SK-MEL-5 (cell line): Measurements from ENCODE around the gene MPC1L. TPM values are rescaled to one million over a fixed set of nuclear protein-coding genes. Genes with fewer than 3 reads are reported as not detected.

Experiments used
- DNase-seq: peaks from one replicate; pipeline ENCODE4 v3.0.0-alpha.2; 2016; ENCODE audit warnings: low read depth, low spot score
- in situ Hi-C: cut with HindIII; loops from 2 replicates; pipeline ENCODE4 v1.10.0; 2016; ENCODE audit warnings: low sequenced_read_pairs, high pct_unique_total_duplicates, low pct_unique_long_range_greater_than_20kb
- total RNA-seq: library from RNA; depleted of rRNA; stranded (reverse); fragments of >200 nt; shearing (Covaris generic); gene quantifications from 2 replicates; pipeline ENCODE4 v1.2.3, GENCODE V29; 2014

The MPC1L gene
- total RNA-seq, 1 experiment from 2014 or later: not detected

- in situ Hi-C loops: no loop called here
These were observed 5.7 kb upstream of the MPC1L start for GRCh38 chrX:40617566-40617965.

DNA sequence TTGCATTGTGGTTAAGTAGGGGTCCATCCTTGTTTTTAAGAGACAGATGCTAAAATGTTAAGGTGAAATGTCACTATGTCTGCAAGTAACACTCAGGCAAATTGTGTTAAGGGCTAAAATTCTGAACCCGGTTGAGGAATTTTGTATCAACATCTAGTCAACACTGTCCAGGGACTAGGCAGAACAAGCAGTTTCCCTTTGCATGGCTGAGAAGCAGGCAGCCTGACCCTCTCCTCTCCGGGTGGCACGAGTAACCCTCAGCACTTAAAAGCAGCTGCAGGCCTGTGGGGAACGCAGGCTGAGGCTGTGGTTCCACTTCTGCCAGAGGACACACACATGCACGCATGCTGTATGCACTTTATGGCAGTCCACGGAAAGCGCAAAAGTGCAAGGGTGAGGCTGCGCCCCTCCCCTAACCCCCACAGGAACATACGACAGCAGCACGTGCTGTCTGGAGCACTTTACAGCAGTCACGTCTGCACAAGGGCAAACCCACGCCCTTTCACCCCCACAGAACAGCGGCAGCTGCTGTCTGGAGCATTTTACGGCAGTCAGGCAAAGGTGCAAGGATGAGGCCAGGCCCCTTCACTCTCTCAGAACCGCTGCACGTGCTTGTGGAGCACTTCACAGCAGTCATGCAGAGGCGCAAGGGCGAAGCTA lies 619 bp upstream of the MPC1L start:
- in situ Hi-C loops: no loop called here
- no peak for DNase-seq

More at GRCh38 chrX:40617566-40617965, 5.7 kb upstream of the MPC1L start:
- DNase-seq: no peak

- no peak for DNase-seq
- in situ Hi-C loops: no loop called here
These were observed 437 bp downstream of the MPC1L start for GRCh38 chrX:40623665-40624064.

DNA sequence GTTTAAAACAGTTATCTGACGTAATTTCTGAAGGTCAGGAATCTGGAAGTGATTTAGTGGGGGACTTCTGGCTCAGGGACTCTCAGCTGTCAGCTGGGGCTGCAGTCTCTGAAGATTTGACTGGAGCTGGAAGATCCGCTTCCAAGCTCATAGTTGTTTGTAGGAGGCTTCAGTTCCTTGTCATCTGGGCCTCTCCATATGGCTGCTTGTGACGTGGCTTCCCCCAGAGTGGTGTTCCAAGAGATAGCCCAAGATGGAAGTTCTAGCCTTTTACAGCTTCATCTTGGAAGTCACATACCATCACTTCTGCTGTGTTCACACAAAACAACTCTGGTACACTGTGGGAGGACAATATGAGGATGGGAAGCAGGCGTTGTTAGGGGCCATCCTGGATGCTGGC lies 2.1 kb downstream of the MPC1L start:
- in situ Hi-C loops: no loop called here
- no peak for DNase-seq

GRCh38 chrX:40628506-40628905 lies 5.3 kb downstream of the MPC1L start:
- no peak for DNase-seq
- in situ Hi-C loops: no loop called here

GRCh38 chrX:40632199-40632598 lies 9.0 kb downstream of the MPC1L start:
- no peak for DNase-seq
- in situ Hi-C loops: no loop called here

DNA sequence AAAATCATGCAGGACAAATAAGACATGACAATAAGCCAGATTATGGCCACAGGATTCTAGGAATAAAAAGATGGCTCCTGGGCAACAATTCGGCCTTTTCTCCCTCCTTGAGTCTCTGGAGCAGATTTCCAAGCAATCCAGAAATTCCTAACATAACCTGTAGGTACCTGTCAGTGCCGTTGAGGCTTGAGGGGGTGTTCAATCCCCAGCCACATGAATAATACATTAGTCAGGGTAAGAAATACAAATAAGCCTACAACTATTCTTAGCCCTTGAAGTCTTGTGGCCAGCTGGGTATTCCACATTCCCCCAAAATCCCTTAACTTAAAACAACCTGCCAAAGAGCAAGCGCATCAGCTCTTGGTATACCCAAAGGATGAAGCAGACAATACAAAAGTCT lies 14.5 kb downstream of the MPC1L start:
- DNase-seq: no peak
- in situ Hi-C loops: no loop called here

- in situ Hi-C loops: no loop called here
- DNase-seq: peak; percentile 10
These were observed 20.9 kb downstream of the MPC1L start for GRCh38 chrX:40644176-40644575.

GRCh38 chrX:40644821-40645358 lies 21.7 kb downstream of the MPC1L start:
- peak; percentile 51 for DNase-seq
- in situ Hi-C loops: no loop called here

DNA sequence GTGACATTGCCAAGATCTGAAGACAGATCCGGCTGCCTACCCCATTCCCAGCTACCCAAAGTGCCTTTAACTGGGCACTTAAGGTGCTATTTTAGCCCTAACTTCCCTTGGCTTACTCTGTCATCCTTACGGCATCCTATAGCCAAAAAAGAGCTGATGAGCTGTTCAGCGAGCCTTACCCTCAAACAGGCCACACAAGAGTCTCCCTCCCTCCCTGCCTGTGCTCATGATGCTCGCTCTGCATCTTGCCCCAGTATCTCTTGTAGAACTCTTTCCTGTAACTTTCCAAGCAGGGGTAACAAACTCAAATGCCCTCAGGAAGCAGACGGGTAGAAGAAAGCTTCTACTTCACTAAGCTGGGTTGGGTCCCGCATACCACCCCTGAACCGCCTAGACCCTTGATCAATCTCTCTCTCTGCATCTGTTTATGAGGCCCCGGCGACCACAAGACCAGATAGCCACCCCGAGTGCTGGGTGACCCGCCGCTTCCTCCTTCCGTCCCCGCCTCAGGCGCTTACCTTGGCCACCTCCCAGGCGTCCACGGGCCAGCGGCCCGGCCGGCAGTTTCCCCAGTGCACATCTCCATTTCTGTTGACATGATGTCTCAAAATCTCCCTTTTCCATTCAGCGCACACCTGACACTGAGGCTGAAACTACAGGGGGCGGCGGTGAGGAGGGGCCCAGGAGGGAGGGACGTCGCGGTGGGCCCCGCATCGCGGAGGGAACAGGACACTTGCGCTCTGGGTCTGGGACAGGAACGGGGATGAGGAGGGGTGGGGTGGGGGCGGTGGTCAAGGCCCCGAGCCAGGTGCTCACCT lies 23.5 kb downstream of the MPC1L start:
- in situ Hi-C loops: no loop called here
- no peak for DNase-seq

DNA sequence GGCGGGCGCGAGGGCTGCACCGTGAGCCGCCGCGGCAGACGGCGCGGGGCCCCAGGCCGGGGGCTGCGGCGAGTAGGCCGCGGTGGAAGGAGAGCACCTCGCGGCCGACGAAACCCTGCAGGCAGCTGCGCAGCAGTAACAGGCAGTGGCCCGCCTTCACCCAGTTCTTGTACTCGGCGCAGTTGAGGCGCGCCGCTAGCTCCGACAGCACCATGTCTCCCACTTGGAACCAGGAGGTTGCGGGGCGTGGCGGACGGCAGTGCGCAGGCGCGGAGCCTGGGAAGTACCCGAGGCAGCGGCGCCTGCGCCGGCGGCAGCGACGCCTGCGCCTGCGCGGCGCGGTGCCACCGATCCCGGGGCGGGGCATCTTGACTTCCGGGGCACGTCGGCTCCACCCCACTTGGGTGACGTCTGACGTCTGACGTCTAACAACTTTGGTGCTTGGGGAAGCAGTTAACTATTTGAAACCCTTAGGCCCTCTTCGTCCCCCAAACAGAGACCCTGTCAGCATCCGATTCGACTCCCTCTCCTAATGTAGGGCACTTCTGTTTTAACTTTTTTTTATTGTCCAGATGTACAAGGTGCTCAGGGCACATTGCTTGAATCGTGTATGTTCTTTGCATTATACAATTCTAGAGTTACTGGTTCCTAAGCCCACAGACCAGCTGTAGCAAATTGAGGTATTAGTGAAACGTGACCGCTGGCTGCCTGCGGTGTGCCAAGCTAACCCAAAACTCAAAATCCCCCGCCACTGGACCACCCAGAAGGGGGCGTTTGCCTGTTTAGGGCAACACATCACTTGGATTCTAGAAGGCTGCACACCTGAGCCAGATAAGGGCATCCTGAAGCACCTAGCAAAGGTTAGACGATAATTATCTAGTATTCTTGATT lies 24.3 kb downstream of the MPC1L start, which contains the start of gene CXorf38:
Gene CXorf38, minus strand, starts transcription at position 255 of the 891 bp plus-strand sequence. Its CDS starts 41 bp downstream, at position 214.
- in situ Hi-C loops: no loop called here
- peak; percentile 87 for DNase-seq

DNA sequence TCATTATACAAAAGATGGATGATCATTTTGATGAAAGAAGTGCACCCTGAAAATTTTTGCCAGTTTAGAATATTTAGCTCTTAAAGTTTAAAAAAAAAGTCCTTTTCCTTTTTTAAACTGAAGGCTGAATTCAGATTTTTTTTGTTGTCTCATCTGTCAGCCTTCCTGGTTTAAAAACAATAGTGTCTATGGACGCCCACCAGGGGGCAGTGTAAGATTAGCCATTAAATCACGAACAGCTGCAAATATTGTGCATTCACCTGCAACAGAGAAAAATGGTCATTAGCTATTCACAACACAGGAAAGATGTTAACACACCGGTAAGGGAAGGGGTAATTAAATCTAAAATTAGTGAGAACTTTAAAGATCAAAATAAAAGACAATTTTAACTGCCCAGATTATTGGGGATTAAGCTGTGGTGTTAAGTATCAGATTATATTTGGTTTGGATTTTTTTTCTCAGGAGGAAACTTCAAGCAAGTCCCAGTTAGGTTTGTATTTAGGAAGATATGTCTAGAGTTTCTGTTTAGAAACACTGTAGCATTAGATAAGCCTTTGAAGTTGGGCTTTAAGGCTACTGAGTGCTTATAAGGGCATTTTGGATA lies 28.5 kb downstream of the MPC1L start:
- in situ Hi-C loops: no loop called here

DNA sequence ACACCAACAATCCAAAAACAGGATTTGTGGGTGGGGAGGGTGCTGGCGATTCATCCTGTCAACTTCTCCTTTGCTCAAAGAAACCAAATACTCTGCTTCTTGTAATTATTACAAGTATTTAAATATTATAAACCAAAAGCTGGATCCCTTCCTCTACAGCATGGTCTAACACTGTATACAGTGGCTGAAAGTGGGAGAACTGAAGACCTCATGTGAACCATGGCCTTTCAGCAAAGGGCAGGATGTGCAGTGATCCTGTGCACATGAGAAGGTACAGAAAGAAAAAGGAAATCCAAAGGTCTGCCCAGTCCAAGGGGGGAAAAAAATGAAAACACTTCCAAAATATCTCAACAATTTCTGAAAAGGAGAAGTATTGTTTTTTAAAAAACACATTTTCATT lies 29.4 kb downstream of the MPC1L start:
- DNase-seq: no peak
- in situ Hi-C loops: no loop called here

More for the DNA sequence above, 28.5 kb downstream of the MPC1L start:
- DNase-seq: peak; percentile 71

GRCh38 chrX:40653535-40653934 lies 30.3 kb downstream of the MPC1L start:
- no peak for DNase-seq
- in situ Hi-C loops: no loop called here

GRCh38 chrX:40660381-40660780 lies 37.2 kb downstream of the MPC1L start:
- in situ Hi-C loops: no loop called here
- DNase-seq: no peak

GRCh38 chrX:40661489-40661888 lies 38.3 kb downstream of the MPC1L start:
- in situ Hi-C loops: no loop called here
- DNase-seq: no peak

- in situ Hi-C loops: no loop called here
These were observed 40.0 kb downstream of the MPC1L start for GRCh38 chrX:40663078-40663740.

More at GRCh38 chrX:40663078-40663740, 40.0 kb downstream of the MPC1L start:
- DNase-seq: no peak
